HFFc6 (cell line): ENCODE results near the gene SAMSN1. TPM values are rescaled to one million over a fixed set of nuclear protein-coding genes. Genes with fewer than 3 reads are reported as not detected.

Source experiments
- DNase-seq: peaks from one replicate; pipeline ENCODE4 v3.0.0-alpha.2; 2018
- H3K27ac Mint-ChIP-seq: 2 replicates; pipeline ENCODE4 v1.8.0; 2020; ENCODE audit warnings: mild to moderate bottlenecking, mixed read lengths
- H3K27me3 Mint-ChIP-seq: 2 replicates; pipeline ENCODE4 v1.8.0; 2021; ENCODE audit warnings: mild to moderate bottlenecking, moderate library complexity, mixed read lengths; ENCODE audit not compliant: insufficient read depth
- H3K36me3 Mint-ChIP-seq: 2 replicates; pipeline ENCODE4 v1.8.0; 2021; ENCODE audit warnings: low read depth, mixed read lengths
- H3K4me1 Mint-ChIP-seq: 2 replicates; pipeline ENCODE4 v1.8.0; 2020; ENCODE audit warnings: low read depth, mixed read lengths
- H3K4me3 Mint-ChIP-seq: 2 replicates; pipeline ENCODE4 v1.8.0; 2020; ENCODE audit warnings: mild to moderate bottlenecking, moderate library complexity, mixed read lengths
- H3K9me3 Mint-ChIP-seq: 2 replicates; pipeline ENCODE4 v1.8.0; 2020; ENCODE audit warnings: mild to moderate bottlenecking, mixed read lengths
- CTCF ChIP-seq: fragments of 200-600 bp; sonication (generic); IDR thresholded peaks from 2 replicates; pipeline ENCODE4 v1.5.0; 2021; ENCODE audit warnings: antibody characterized with exemption, mild to moderate bottlenecking
- total RNA-seq, 6 experiments: library from RNA; stranded (reverse); fragmentation: NEBNext Ultra II Directional; extraction: Animal tissue kit (Norgen Biotek cat#: 25700); gene quantifications; 2 replicates in 1 of 6; 3 replicates in 5 of 6; pipeline ENCODE4 v1.2.3, GENCODE V29; 2021

SAMSN1 gene
- total RNA-seq, 6 experiments from 2014 or later = not detected

- no peak for DNase-seq
- no peaks in the 10 kb centered on the region for H3K36me3 Mint-ChIP-seq
- TF ChIP-seq CTCF = no peak
- H3K9me3 Mint-ChIP-seq = peaks cover 5% of the 10 kb centered on the region
- H3K27ac Mint-ChIP-seq = no peak overlapping the region
- H3K4me3 Mint-ChIP-seq = no peak overlapping the region
- no peaks in the 10 kb centered on the region; the same call in 1 of the 2 replicates for H3K27me3 Mint-ChIP-seq
- H3K4me1 Mint-ChIP-seq = no peaks in the 10 kb centered on the region
Measured at GRCh38 chr21:14527696-14528652, 18.1 kb downstream of the SAMSN1 start.

- peaks cover 5% of the 10 kb centered on the region for H3K9me3 Mint-ChIP-seq
- no peak for DNase-seq
- H3K27ac Mint-ChIP-seq = no peak overlapping the region
- TF ChIP-seq CTCF = no peak
- H3K4me3 Mint-ChIP-seq = no peak overlapping the region
- H3K4me1 Mint-ChIP-seq = no peaks in the 10 kb centered on the region
- no peaks in the 10 kb centered on the region; the same call in 1 of the 2 replicates for H3K27me3 Mint-ChIP-seq
- H3K36me3 Mint-ChIP-seq = no peaks in the 10 kb centered on the region
Measured at GRCh38 chr21:14526836-14527695, 19.0 kb downstream of the SAMSN1 start.

GRCh38 chr21:14526199-14526598, 19.9 kb downstream of the SAMSN1 start:
- H3K27me3 Mint-ChIP-seq = no peaks in the 10 kb centered on the region; the same call in 1 of the 2 replicates
- DNase-seq = no peak
- H3K9me3 Mint-ChIP-seq = peaks cover 5% of the 10 kb centered on the region
- no peak overlapping the region for H3K27ac Mint-ChIP-seq
- H3K4me3 Mint-ChIP-seq = no peak overlapping the region
- H3K36me3 Mint-ChIP-seq = no peaks in the 10 kb centered on the region
- no peaks in the 10 kb centered on the region for H3K4me1 Mint-ChIP-seq
- TF ChIP-seq CTCF = no peak

- H3K27me3 Mint-ChIP-seq = no peaks in the 10 kb centered on the region; the same call in 1 of the 2 replicates
- no peaks in the 10 kb centered on the region for H3K36me3 Mint-ChIP-seq
- no peak for DNase-seq
- no peak overlapping the region for H3K27ac Mint-ChIP-seq
- no peak overlapping the region for H3K4me3 Mint-ChIP-seq
- peaks cover 6% of the 10 kb centered on the region for H3K9me3 Mint-ChIP-seq
- H3K4me1 Mint-ChIP-seq = no peaks in the 10 kb centered on the region
- TF ChIP-seq CTCF = no peak
Measured at GRCh38 chr21:14523234-14523633, 22.9 kb downstream of the SAMSN1 start.

- no peak for TF ChIP-seq CTCF
- Mint-ChIP-seq H3K36me3 (no peaks in the 10 kb centered on the region), H3K4me1 (no peaks in the 10 kb centered on the region), H3K4me3 (no peak overlapping the region), H3K27me3 (no peaks in the 10 kb centered on the region), H3K27ac (no peak overlapping the region), H3K9me3 (peaks cover 6% of the 10 kb centered on the region; the same call in 1 of the 2 replicates)
- no peak for DNase-seq
Measured at GRCh38 chr21:14522736-14523135, 23.4 kb downstream of the SAMSN1 start.
